G401.6 (cell line): ENCODE measurements around the gene SEPTIN5.

ENCODE experiments used
- FAIRE-seq: peaks from 2 replicates; lab custom pipeline; 2012; peaks lifted over from hg19 to GRCh38; lab: Jason Lieb, UNC

The SEPTIN5 gene

GRCh38 chr22:19748991-19749664, 34.8 kb downstream of the SEPTIN5 start:
- FAIRE-seq = no peak

- FAIRE-seq = no peak
Measured at GRCh38 chr22:19749876-19750275, 35.6 kb downstream of the SEPTIN5 start.

- FAIRE-seq = no peak
Measured at GRCh38 chr22:19750507-19751490, 36.5 kb downstream of the SEPTIN5 start.

GRCh38 chr22:19751497-19752245, 37.4 kb downstream of the SEPTIN5 start:
- FAIRE-seq = no peak

GRCh38 chr22:19753090-19753842, 39.0 kb downstream of the SEPTIN5 start:
- FAIRE-seq = no peak

GRCh38 chr22:19753996-19754700, 39.8 kb downstream of the SEPTIN5 start:
- no peak for FAIRE-seq

GRCh38 chr22:19754701-19755144, 40.4 kb downstream of the SEPTIN5 start:
- FAIRE-seq = no peak

- FAIRE-seq = no peak
Measured at GRCh38 chr22:19755145-19755710, 40.9 kb downstream of the SEPTIN5 start.

- FAIRE-seq = no peak
Measured at GRCh38 chr22:19755722-19756287, 41.5 kb downstream of the SEPTIN5 start.

GRCh38 chr22:19756288-19757128, 42.2 kb downstream of the SEPTIN5 start:
- FAIRE-seq = no peak

GRCh38 chr22:19757140-19757984, 43.1 kb downstream of the SEPTIN5 start:
- no peak for FAIRE-seq

- FAIRE-seq = no peak
Measured at GRCh38 chr22:19757985-19758895, 43.9 kb downstream of the SEPTIN5 start.

- FAIRE-seq = no peak
Measured at GRCh38 chr22:19758896-19759426, 44.7 kb downstream of the SEPTIN5 start.

- no peak for FAIRE-seq
Measured at GRCh38 chr22:19759427-19760057, 45.2 kb downstream of the SEPTIN5 start.

GRCh38 chr22:19760058-19760950, 46.0 kb downstream of the SEPTIN5 start, which contains the start of gene TBX1:
Gene TBX1 (plus strand): TSS chr22:19760778. CDS start chr22:19760844, 66 bp downstream.
- FAIRE-seq = peak; percentile 69
